Fibroblast of lung (primary cell): ENCODE results near the gene IQCF2. TPM values are rescaled to one million over a fixed set of nuclear protein-coding genes. Genes with fewer than 3 reads are reported as not detected.
"Not testable (repeated sequence)": the region's sequence is repeated elsewhere in the genome, so short reads cannot be mapped to it uniquely, and the experiment has no call there.

Source experiments
- DNase-seq, 2 donors: peaks; one replicate each; pipeline versions ENCODE4 v3.0.0 to v3.0.0-alpha.2; 2010; ENCODE audit warnings: low read depth in 2 of 2
- H2AFZ ChIP-seq: 2 replicates; pipeline ENCODE4 v1.5.1; 2012; ENCODE audit warnings: low read length, control low read depth, inconsistent platforms
- H3K27ac ChIP-seq: 2 replicates; pipeline ENCODE4 v1.5.1; 2011; ENCODE audit warnings: low read length, control low read depth; ENCODE audit not compliant: insufficient read depth
- H3K27me3 ChIP-seq: 2 replicates; pipeline ENCODE4 v1.5.1; 2011; ENCODE audit warnings: mild to moderate bottlenecking, low read length; ENCODE audit not compliant: control insufficient read depth, insufficient read depth
- H3K36me3 ChIP-seq: 2 replicates; pipeline ENCODE4 v1.5.1; 2011; ENCODE audit warnings: low read length; ENCODE audit not compliant: control insufficient read depth, insufficient read depth
- H3K4me1 ChIP-seq: 2 replicates; pipeline ENCODE4 v1.5.1; 2011; ENCODE audit warnings: low read length; ENCODE audit not compliant: control insufficient read depth, insufficient read depth; ENCODE audit errors: extremely low read depth
- H3K4me2 ChIP-seq: 2 replicates; pipeline ENCODE4 v1.5.1; 2011; ENCODE audit warnings: low read length, control low read depth; ENCODE audit not compliant: insufficient read depth; ENCODE audit errors: extremely low read depth
- H3K4me3 ChIP-seq, 4 experiments: fragments of 200-600 bp in 1 of 4; sonication (generic) in 1 of 4; replicated peaks in 1 of 4; 2 replicates each; pipeline ENCODE4 v1.5.1; 2011 to 2016; ENCODE audit warnings: low read length in 4 of 4, low read depth in 3 of 4, mild to moderate bottlenecking in 3 of 4, control low read depth in 2 of 4, inconsistent platforms in 1 of 4, mixed read lengths in 1 of 4; ENCODE audit not compliant: insufficient read depth in 1 of 4; ENCODE audit errors: control extremely low read depth in 1 of 4
- H3K79me2 ChIP-seq: 2 replicates; pipeline ENCODE4 v1.5.1; 2012; ENCODE audit warnings: mild to moderate bottlenecking, low read length, inconsistent platforms; ENCODE audit not compliant: control insufficient read depth, insufficient read depth
- H3K9ac ChIP-seq: 2 replicates; pipeline ENCODE4 v1.5.1; 2011; ENCODE audit warnings: mild to moderate bottlenecking, low read length, control low read depth; ENCODE audit not compliant: insufficient read depth
- H3K9me3 ChIP-seq: 2 replicates; pipeline ENCODE4 v1.5.1; 2012; ENCODE audit warnings: low read depth, low read length; ENCODE audit not compliant: control insufficient read depth, insufficient read depth
- H4K20me1 ChIP-seq: 2 replicates; pipeline ENCODE4 v1.5.1; 2011; ENCODE audit warnings: low read length; ENCODE audit not compliant: control insufficient read depth, insufficient read depth; ENCODE audit errors: extremely low read depth
- EZH2 ChIP-seq: IDR thresholded peaks from 2 replicates; pipeline ENCODE4 v1.5.1; 2012; ENCODE audit warnings: low read length, control low read depth, mild to moderate bottlenecking; ENCODE audit errors: missing control alignments
- polyA plus RNA-seq, 2 donors: library from polyadenylated mRNA; depleted of rRNA in 1 of 2; stranded (reverse) in 1 of 2; unstranded in 1 of 2; fragments of >200 nt; gene quantifications; 2 replicates each; pipeline ENCODE4 v1.2.1, GENCODE V29; 2011 to 2012; ENCODE audit warnings: missing spikeins in 1 of 2
- total RNA-seq: library from RNA; depleted of rRNA; stranded (reverse); fragments of >200 nt; gene quantifications from 2 replicates; pipeline ENCODE4 v1.2.1, GENCODE V29; 2014
- TF ChIP-seq, protein P1 (sequence below), 2 donors: IDR thresholded peaks in 1 of 2; conservative IDR thresholded peaks in 1 of 2; 1 replicate in 1 of 2; 2 replicates in 1 of 2; pipeline ENCODE4 v1.5.1; 2011 to 2012; ENCODE audit warnings: low read length in 2 of 2, control low read depth in 1 of 2, inconsistent platforms in 1 of 2, low read depth in 1 of 2, mild to moderate bottlenecking in 1 of 2

Gene IQCF2
- total and polyA plus RNA-seq, 2 donors (not counting 1 experiment from before 2014, with no cell fraction given) = not detected

DNA sequence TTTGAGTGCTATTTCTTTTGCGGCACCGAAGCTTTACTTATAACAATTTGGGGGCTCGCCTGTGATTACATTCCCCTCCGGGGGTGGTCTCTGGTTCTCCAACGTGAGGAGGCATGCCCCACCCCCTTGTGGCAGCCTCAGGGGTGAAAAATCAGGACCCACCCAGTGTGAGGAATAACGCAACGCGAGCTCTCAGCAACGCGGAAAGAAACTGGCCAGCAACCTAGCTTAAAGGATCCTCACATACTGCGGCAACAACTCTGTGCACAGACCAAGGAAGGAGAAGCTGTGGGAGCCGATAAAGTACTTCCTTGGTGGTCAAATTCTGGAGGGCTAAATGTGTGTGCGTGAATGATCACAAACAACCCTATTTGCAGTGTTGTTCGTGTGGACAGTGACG is 36.0 kb downstream of the IQCF2 start:
- TF ChIP-seq EZH2 = no peak
- TF ChIP-seq, protein P1, sequence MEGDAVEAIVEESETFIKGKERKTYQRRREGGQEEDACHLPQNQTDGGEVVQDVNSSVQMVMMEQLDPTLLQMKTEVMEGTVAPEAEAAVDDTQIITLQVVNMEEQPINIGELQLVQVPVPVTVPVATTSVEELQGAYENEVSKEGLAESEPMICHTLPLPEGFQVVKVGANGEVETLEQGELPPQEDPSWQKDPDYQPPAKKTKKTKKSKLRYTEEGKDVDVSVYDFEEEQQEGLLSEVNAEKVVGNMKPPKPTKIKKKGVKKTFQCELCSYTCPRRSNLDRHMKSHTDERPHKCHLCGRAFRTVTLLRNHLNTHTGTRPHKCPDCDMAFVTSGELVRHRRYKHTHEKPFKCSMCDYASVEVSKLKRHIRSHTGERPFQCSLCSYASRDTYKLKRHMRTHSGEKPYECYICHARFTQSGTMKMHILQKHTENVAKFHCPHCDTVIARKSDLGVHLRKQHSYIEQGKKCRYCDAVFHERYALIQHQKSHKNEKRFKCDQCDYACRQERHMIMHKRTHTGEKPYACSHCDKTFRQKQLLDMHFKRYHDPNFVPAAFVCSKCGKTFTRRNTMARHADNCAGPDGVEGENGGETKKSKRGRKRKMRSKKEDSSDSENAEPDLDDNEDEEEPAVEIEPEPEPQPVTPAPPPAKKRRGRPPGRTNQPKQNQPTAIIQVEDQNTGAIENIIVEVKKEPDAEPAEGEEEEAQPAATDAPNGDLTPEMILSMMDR (conservative IDR thresholded peaks at IDR 0.05 in 1 of 2, IDR thresholded peaks at IDR 0.05 in 1 of 2; ENCODE audit: low read depth in 1 of 2, low read length in 2 of 2) = no peak
- H4K20me1 ChIP-seq = no peaks in the 10 kb centered on the region
- H3K4me2 ChIP-seq = no peak overlapping the region
- no peaks in the 10 kb centered on the region for H3K36me3 ChIP-seq
- H3K79me2 ChIP-seq = no peaks in the 10 kb centered on the region
- DNase-seq = no peak
- no peak overlapping the region for H3K4me3 ChIP-seq
- H3K9me3 ChIP-seq = no peaks in the 10 kb centered on the region
- no peak overlapping the region for H3K9ac ChIP-seq
- no peak overlapping the region for H3K27ac ChIP-seq
- no peak overlapping the region for H2AFZ ChIP-seq
- H3K4me1 ChIP-seq = no peaks in the 10 kb centered on the region
- H3K27me3 ChIP-seq = peaks cover 2% of the 10 kb centered on the region

- H3K4me2 ChIP-seq, H3K9me3 ChIP-seq, H2AFZ ChIP-seq, H3K27ac ChIP-seq, DNase-seq, H4K20me1 ChIP-seq, H3K36me3 ChIP-seq, H3K4me1 ChIP-seq, H3K27me3 ChIP-seq, H3K4me3 ChIP-seq, H3K9ac ChIP-seq, H3K79me2 ChIP-seq: not testable (repeated sequence)
Observed at GRCh38 chr3:51900043-51900442, 38.6 kb downstream of the IQCF2 start.

GRCh38 chr3:51902361-51902760 is 40.9 kb downstream of the IQCF2 start:
- not testable (repeated sequence) for H3K9ac ChIP-seq, H3K9me3 ChIP-seq, H2AFZ ChIP-seq, H3K27ac ChIP-seq, H4K20me1 ChIP-seq, H3K27me3 ChIP-seq, H3K4me2 ChIP-seq, H3K36me3 ChIP-seq, H3K79me2 ChIP-seq, H3K4me3 ChIP-seq, H3K4me1 ChIP-seq
- DNase-seq = peak in 1 of 2 donors; percentile 26

DNA sequence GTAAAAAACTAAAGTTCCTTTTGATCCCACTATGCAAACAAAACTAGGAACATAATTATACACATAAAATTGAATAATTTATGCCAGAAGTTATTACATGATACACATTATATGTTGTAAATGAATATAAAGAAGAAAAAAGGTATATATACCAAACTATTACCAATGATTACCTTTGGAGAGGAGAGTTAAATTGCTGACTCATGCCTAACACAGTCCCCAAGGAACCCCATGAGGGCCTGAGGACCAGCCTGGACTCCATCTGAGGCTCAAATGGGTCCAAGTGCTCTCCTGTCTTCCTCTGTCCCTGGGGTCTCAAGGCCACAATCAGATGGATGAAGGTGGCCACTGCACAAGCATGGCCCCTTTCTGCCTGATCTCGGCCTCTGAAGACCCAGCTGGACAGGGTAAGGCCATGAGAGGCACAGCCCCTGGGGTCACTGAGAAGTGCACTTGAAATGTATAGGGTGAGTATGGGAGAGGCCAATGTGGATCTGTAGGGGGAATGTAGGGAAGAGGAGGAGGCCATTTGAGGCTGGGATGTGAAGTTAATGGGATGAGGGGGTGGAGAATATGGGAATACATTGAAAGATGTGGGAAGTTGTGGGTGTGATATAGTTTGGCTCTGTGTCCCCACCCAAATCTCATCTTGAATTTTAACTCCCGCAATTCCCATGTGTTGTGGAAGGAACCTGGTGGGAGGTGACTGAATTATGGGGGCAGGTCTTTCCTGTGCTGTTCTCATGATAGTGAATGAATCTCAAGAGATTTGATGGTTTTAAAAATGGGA is 42.8 kb downstream of the IQCF2 start:
- no peak overlapping the region for H3K9ac ChIP-seq
- H4K20me1 ChIP-seq = no peaks in the 10 kb centered on the region
- TF ChIP-seq, protein P1 (conservative IDR thresholded peaks at IDR 0.05 in 1 of 2, IDR thresholded peaks at IDR 0.05 in 1 of 2; ENCODE audit: low read depth in 1 of 2, low read length in 2 of 2) = no peak
- TF ChIP-seq EZH2 = no peak
- no peak overlapping the region for H2AFZ ChIP-seq
- no peak overlapping the region for H3K4me2 ChIP-seq
- no peak for DNase-seq
- H3K9me3 ChIP-seq = no peaks in the 10 kb centered on the region
- no peaks in the 10 kb centered on the region for H3K36me3 ChIP-seq
- H3K79me2 ChIP-seq = no peaks in the 10 kb centered on the region
- no peak overlapping the region for H3K4me3 ChIP-seq
- peaks cover 2% of the 10 kb centered on the region for H3K27me3 ChIP-seq
- no peak overlapping the region for H3K27ac ChIP-seq
- no peaks in the 10 kb centered on the region for H3K4me1 ChIP-seq
